D721Med (cell line): ENCODE results near the gene ANXA8L1.
"Not testable (repeated sequence)": the region's sequence is repeated elsewhere in the genome, so short reads cannot be mapped to it uniquely, and the experiment has no call there.

Experiments
- DNase-seq: peaks from one replicate; pipeline ENCODE4 v3.0.0; 2011; ENCODE audit warnings: low spot score; ENCODE audit not compliant: insufficient read length
- FAIRE-seq: peaks from 2 replicates; lab custom pipeline; 2011; peaks lifted over from hg19 to GRCh38; lab: Jason Lieb, UNC
- CTCF ChIP-seq: IDR thresholded peaks from 2 replicates; pipeline ENCODE4 v1.5.1; 2012; ENCODE audit warnings: mild to moderate bottlenecking, control low read depth; ENCODE audit not compliant: insufficient read depth; ENCODE audit errors: missing control alignments

The ANXA8L1 gene

DNA sequence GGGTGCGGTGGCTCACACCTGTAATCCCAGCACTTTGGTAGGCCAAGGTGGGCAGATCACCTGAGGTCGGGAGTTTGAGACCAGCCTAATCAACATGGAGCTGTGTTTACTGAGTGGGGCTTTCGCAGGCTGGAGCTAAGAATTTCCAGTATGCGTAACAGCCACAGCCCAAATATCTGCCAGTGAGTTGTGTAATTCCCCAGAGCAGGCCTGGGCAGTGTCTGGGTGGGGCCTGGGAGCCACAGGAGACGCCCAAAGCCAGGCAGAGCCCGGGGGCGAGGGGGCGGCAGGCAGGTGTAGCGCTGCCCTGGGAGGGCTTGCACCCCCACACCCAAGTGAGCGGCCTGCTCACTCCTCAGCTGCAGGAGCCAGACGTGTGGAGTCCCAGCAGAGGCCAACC, at the start of gene ANXA8L1:
ANXA8L1 (plus strand) TSS at position 371 of the 400 bp plus-strand sequence. CDS start 76 bp downstream, outside the sequence.
- FAIRE-seq: not testable (repeated sequence)

DNA sequence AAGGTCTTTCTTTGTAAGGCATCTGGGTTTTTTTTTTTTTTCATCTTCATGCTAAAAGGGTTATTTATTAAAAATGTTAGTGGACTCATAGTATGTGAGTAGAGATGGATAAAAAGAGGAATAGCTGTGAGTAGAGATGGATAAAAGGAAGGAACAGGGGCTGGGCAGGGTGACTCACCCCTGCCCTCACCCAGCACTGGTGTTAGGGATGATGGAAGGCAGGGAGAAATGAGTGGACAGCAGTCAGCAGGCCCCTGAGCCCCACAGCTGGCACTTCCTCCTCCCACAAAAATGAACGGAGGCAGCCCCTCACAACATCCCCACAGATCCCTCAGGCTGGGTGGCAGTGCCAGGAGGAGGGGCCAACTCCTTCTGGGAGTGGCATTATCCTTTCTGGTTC, 49.5 kb upstream of the ANXA8L1 start:
- no peak for TF ChIP-seq CTCF
- FAIRE-seq (no peak), DNase-seq (no peak)

More for the DNA sequence above, at the start of gene ANXA8L1:
- not testable (repeated sequence) for DNase-seq

DNA sequence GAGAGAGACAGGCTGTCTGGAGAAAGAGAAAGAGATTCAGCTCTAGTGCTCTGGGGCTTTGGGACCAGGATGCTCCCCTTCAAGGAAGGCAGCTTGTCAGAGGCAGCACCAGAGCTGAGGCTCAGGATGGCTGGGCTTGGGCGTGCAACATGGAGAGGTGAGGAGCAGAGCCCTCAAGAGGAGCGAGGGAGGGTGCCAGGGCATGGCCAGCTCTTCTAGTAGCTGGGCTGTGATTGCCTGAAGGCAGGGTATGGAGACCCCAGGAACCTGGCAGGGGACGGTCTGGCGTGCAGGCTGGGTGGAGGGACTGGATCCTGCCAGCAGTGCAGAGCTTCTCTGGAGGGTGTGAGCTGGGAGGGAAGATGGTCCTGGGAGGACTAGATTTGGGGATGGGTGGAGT, 48.6 kb upstream of the ANXA8L1 start:
- DNase-seq (no peak), FAIRE-seq (no peak)
- TF ChIP-seq CTCF: no peak

DNA sequence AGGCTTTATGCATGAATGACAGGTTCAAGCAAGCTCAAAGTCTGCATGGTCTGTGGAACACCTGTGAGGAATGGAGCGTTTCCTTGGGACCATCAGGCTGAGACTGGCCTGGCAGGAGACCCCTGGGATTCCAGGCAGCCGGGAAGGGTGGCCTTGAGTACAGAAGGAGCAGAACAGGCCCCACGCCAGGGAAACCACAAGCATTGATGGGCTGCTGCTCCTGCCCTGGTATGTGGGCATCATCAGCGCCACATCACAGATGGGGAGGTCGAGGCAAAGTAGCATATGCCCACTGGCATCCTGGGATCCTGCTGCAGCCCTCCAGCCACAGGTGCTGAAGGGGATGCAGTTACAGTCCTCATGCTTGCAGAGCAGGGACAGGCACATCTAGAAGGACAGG, 47.9 kb upstream of the ANXA8L1 start:
- no peak for TF ChIP-seq CTCF
- FAIRE-seq: no peak
- no peak for DNase-seq

GRCh38 chr10:46328853-46329689, 46.5 kb upstream of the ANXA8L1 start:
- DNase-seq (no peak), FAIRE-seq (no peak)
- no peak for TF ChIP-seq CTCF

GRCh38 chr10:46329690-46330016, 45.9 kb upstream of the ANXA8L1 start:
- FAIRE-seq: no peak
- DNase-seq: no peak
- TF ChIP-seq CTCF: no peak

DNA sequence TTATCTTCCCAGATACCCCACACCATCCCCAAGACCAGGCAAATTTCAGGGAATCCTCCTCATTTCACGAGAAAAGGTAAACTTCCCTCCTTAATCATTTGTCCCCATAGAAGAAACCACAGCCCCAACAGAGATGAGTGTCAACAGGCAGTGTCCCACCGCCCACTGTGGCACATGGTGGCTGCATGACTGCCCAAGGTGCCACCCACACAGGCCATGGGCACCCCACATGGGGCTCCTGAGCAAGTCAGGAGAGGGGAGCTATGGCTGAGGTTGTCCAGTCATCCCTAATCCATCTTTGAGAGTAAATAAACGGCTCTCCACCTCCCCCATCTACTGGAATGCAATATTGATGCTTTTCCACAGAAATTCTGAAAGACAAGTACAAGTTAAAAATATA, 44.7 kb upstream of the ANXA8L1 start:
- DNase-seq: no peak
- TF ChIP-seq CTCF: no peak
- no peak for FAIRE-seq

GRCh38 chr10:46365484-46365883, 10.1 kb upstream of the ANXA8L1 start:
- FAIRE-seq, DNase-seq: not testable (repeated sequence)

DNA sequence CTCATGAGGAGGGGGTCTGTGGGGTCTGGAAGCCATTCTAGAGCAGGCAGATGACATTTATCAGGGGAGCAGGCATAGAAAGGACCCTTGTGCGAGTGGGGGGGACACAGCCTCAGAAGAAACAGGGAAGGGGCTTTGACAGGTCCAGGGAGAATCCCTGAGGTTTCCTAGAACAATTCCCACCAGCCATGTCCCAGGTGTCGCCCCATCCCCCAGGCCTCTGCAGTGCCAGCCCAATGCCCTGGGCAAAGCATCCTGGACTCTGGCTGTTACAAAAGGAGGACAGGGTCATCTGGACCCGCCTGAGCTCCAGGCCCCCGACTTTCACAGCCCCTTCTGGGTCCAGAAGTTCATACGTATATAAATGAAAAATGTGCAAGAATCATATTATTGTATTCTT, 8.4 kb upstream of the ANXA8L1 start:
- not testable (repeated sequence) for FAIRE-seq, DNase-seq

- FAIRE-seq, DNase-seq: not testable (repeated sequence)
Observed at GRCh38 chr10:46367666-46368240, 7.8 kb upstream of the ANXA8L1 start.

- FAIRE-seq, DNase-seq: not testable (repeated sequence)
Observed at GRCh38 chr10:46368956-46369355, 6.6 kb upstream of the ANXA8L1 start.

GRCh38 chr10:46374410-46374809, 1.2 kb upstream of the ANXA8L1 start:
- not testable (repeated sequence) for DNase-seq, FAIRE-seq
